Stimulated activated CD8-positive, alpha-beta memory T cell treated with anti-CD3 and anti-CD28 coated beads, Interleukin-12 subunit alpha, Interleukin-12 subunit beta, amount 100 ng/mL, for 1 hour (primary cell): ENCODE results near the gene CRADD.
"Not testable (repeated sequence)": the region's sequence is repeated elsewhere in the genome, so short reads cannot be mapped to it uniquely, and the experiment has no call there.

Source experiments
- DNase-seq: peaks from one replicate; pipeline ENCODE4 v3.0.0-alpha.2; 2020; ENCODE audit warnings: low read depth

CRADD gene

GRCh38 chr12:93844164-93844784 lies 167.1 kb downstream of the CRADD start:
- DNase-seq: no peak

- no peak for DNase-seq
Measured at GRCh38 chr12:93846936-93847516, 169.9 kb downstream of the CRADD start.

GRCh38 chr12:93847517-93848474 lies 170.6 kb downstream of the CRADD start:
- no peak for DNase-seq

GRCh38 chr12:93848523-93849101 lies 171.4 kb downstream of the CRADD start:
- no peak for DNase-seq

GRCh38 chr12:93849946-93850345 lies 172.8 kb downstream of the CRADD start:
- DNase-seq: no peak

GRCh38 chr12:93850481-93851256 lies 173.5 kb downstream of the CRADD start:
- no peak for DNase-seq

- no peak for DNase-seq
Measured at GRCh38 chr12:93851257-93851671, 174.1 kb downstream of the CRADD start.

GRCh38 chr12:93852173-93852591 lies 175.0 kb downstream of the CRADD start:
- no peak for DNase-seq

- no peak for DNase-seq
Measured at GRCh38 chr12:93853698-93854478, 176.7 kb downstream of the CRADD start.

GRCh38 chr12:93855261-93855660 lies 178.1 kb downstream of the CRADD start:
- DNase-seq: no peak

- DNase-seq: no peak
Measured at GRCh38 chr12:93856611-93857010, 179.4 kb downstream of the CRADD start.

GRCh38 chr12:93857279-93857938 lies 180.2 kb downstream of the CRADD start:
- DNase-seq: no peak

GRCh38 chr12:93857991-93858447 lies 180.8 kb downstream of the CRADD start:
- DNase-seq: no peak

GRCh38 chr12:93860668-93861373 lies 183.6 kb downstream of the CRADD start:
- DNase-seq: no peak

GRCh38 chr12:93862424-93862823 lies 185.2 kb downstream of the CRADD start:
- DNase-seq: no peak

- DNase-seq: no peak
Measured at GRCh38 chr12:93865751-93866150, 188.6 kb downstream of the CRADD start.

- no peak for DNase-seq
Measured at GRCh38 chr12:93868771-93869170, 191.6 kb downstream of the CRADD start.

GRCh38 chr12:93870020-93870795 lies 193.0 kb downstream of the CRADD start:
- DNase-seq: no peak

GRCh38 chr12:93871566-93871965 lies 194.4 kb downstream of the CRADD start:
- not testable (repeated sequence) for DNase-seq
